HFFc6 (cell line): ENCODE measurements around the gene DLX3. TPM values are rescaled to one million over a fixed set of nuclear protein-coding genes. Genes with fewer than 3 reads are reported as not detected.

Experiments used
- DNase-seq: peaks from one replicate; pipeline ENCODE4 v3.0.0-alpha.2; 2018
- H3K27ac Mint-ChIP-seq: 2 replicates; pipeline ENCODE4 v1.8.0; 2020; ENCODE audit warnings: mild to moderate bottlenecking, mixed read lengths
- H3K27me3 Mint-ChIP-seq: 2 replicates; pipeline ENCODE4 v1.8.0; 2021; ENCODE audit warnings: mild to moderate bottlenecking, moderate library complexity, mixed read lengths; ENCODE audit not compliant: insufficient read depth
- H3K36me3 Mint-ChIP-seq: 2 replicates; pipeline ENCODE4 v1.8.0; 2021; ENCODE audit warnings: low read depth, mixed read lengths
- H3K4me1 Mint-ChIP-seq: 2 replicates; pipeline ENCODE4 v1.8.0; 2020; ENCODE audit warnings: low read depth, mixed read lengths
- H3K4me3 Mint-ChIP-seq: 2 replicates; pipeline ENCODE4 v1.8.0; 2020; ENCODE audit warnings: mild to moderate bottlenecking, moderate library complexity, mixed read lengths
- H3K9me3 Mint-ChIP-seq: 2 replicates; pipeline ENCODE4 v1.8.0; 2020; ENCODE audit warnings: mild to moderate bottlenecking, mixed read lengths
- CTCF ChIP-seq: fragments of 200-600 bp; sonication (generic); IDR thresholded peaks from 2 replicates; pipeline ENCODE4 v1.5.0; 2021; ENCODE audit warnings: antibody characterized with exemption, mild to moderate bottlenecking
- total RNA-seq, 6 experiments: library from RNA; stranded (reverse); fragmentation: NEBNext Ultra II Directional; extraction: Animal tissue kit (Norgen Biotek cat#: 25700); gene quantifications; 2 replicates in 1 of 6; 3 replicates in 5 of 6; pipeline ENCODE4 v1.2.3, GENCODE V29; 2021

DLX3 gene
- total RNA-seq, 6 experiments from 2014 or later = not detected

- DNase-seq = no peak
- H3K4me3 Mint-ChIP-seq = peak overlapping the region; percentile 53
- H3K36me3 Mint-ChIP-seq = no peaks in the 10 kb centered on the region
- peaks cover 54% of the 10 kb centered on the region for H3K27me3 Mint-ChIP-seq
- no peak for TF ChIP-seq CTCF
- peaks cover 19% of the 10 kb centered on the region for H3K4me1 Mint-ChIP-seq
- H3K9me3 Mint-ChIP-seq = no peaks in the 10 kb centered on the region
- H3K27ac Mint-ChIP-seq = no peak overlapping the region
Observed at GRCh38 chr17:49997301-49997650, 2.3 kb upstream of the DLX3 start.

- Mint-ChIP-seq H3K4me1 (peaks cover 19% of the 10 kb centered on the region), H3K9me3 (no peaks in the 10 kb centered on the region), H3K4me3 (peak overlapping the region; percentile 62), H3K27ac (no peak overlapping the region), H3K36me3 (no peaks in the 10 kb centered on the region), H3K27me3 (peaks cover 51% of the 10 kb centered on the region)
- TF ChIP-seq CTCF = peak; percentile 100
- no peak for DNase-seq
Observed at GRCh38 chr17:49996495-49997300, 1.7 kb upstream of the DLX3 start.

- TF ChIP-seq CTCF = no peak
- peaks cover 19% of the 10 kb centered on the region for H3K4me1 Mint-ChIP-seq
- H3K27me3 Mint-ChIP-seq = peaks cover 50% of the 10 kb centered on the region
- no peak overlapping the region for H3K4me3 Mint-ChIP-seq
- no peaks in the 10 kb centered on the region for H3K9me3 Mint-ChIP-seq
- no peak for DNase-seq
- H3K27ac Mint-ChIP-seq = no peak overlapping the region
- H3K36me3 Mint-ChIP-seq = no peaks in the 10 kb centered on the region
Observed at GRCh38 chr17:49996121-49996494, 1.1 kb upstream of the DLX3 start.

GRCh38 chr17:49994085-49995054 is 654 bp downstream of the DLX3 start:
- peaks cover 19% of the 10 kb centered on the region for H3K4me1 Mint-ChIP-seq
- DNase-seq = no peak
- H3K36me3 Mint-ChIP-seq = no peaks in the 10 kb centered on the region
- H3K27ac Mint-ChIP-seq = no peak overlapping the region
- H3K4me3 Mint-ChIP-seq = peak overlapping the region; percentile 80
- H3K9me3 Mint-ChIP-seq = no peaks in the 10 kb centered on the region
- H3K27me3 Mint-ChIP-seq = peaks cover 56% of the 10 kb centered on the region
- TF ChIP-seq CTCF = no peak; the same call in 1 of the 2 replicates

GRCh38 chr17:49993423-49994060 is 1.5 kb downstream of the DLX3 start:
- Mint-ChIP-seq H3K27ac (no peak overlapping the region), H3K9me3 (no peaks in the 10 kb centered on the region), H3K27me3 (peaks cover 59% of the 10 kb centered on the region), H3K4me1 (peaks cover 19% of the 10 kb centered on the region), H3K4me3 (peak overlapping the region; percentile 80), H3K36me3 (no peaks in the 10 kb centered on the region)
- TF ChIP-seq CTCF = no peak
- DNase-seq = no peak
